Epithelial cell of esophagus (primary cell): ENCODE measurements around the gene ADCK2.
"Not testable (repeated sequence)": the region's sequence is repeated elsewhere in the genome, so short reads cannot be mapped to it uniquely, and the experiment has no call there.

Source experiments
- DNase-seq: peaks from one replicate; pipeline ENCODE4 v3.0.0; 2010; ENCODE audit warnings: low read depth
- H3K4me3 ChIP-seq: 2 replicates; pipeline ENCODE4 v1.5.1; 2011; ENCODE audit warnings: mild to moderate bottlenecking, low read length, control low read depth
- TF ChIP-seq, protein P1 (sequence below): IDR thresholded peaks from 2 replicates; pipeline ENCODE4 v1.5.1; 2011; ENCODE audit warnings: low read depth, mild to moderate bottlenecking, low read length, control low read depth, inconsistent platforms; ENCODE audit not compliant: insufficient read depth; ENCODE audit errors: missing control alignments

The ADCK2 gene

DNA sequence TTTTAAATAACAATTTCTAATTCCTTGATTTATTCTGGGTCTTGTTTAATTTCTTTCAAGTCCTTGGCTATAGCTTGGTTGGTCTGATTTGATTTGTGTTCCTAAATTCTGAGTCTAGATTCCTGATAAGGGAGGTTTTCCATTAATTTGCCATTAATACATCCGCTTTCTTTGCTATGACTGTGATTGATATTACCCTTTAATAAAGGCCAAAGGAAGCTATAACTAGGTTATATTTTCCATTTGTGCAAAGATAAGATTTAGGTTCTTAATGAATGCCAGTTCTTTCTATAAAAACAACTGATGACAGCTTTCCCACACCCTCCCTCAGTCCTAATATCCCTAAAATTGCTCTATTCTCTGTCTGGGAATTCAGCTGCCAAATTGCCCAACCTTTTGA, 52.0 kb downstream of the ADCK2 start:
- DNase-seq: no peak
- H3K4me3 ChIP-seq: no peak overlapping the region
- TF ChIP-seq, protein P1, sequence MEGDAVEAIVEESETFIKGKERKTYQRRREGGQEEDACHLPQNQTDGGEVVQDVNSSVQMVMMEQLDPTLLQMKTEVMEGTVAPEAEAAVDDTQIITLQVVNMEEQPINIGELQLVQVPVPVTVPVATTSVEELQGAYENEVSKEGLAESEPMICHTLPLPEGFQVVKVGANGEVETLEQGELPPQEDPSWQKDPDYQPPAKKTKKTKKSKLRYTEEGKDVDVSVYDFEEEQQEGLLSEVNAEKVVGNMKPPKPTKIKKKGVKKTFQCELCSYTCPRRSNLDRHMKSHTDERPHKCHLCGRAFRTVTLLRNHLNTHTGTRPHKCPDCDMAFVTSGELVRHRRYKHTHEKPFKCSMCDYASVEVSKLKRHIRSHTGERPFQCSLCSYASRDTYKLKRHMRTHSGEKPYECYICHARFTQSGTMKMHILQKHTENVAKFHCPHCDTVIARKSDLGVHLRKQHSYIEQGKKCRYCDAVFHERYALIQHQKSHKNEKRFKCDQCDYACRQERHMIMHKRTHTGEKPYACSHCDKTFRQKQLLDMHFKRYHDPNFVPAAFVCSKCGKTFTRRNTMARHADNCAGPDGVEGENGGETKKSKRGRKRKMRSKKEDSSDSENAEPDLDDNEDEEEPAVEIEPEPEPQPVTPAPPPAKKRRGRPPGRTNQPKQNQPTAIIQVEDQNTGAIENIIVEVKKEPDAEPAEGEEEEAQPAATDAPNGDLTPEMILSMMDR: no peak

DNA sequence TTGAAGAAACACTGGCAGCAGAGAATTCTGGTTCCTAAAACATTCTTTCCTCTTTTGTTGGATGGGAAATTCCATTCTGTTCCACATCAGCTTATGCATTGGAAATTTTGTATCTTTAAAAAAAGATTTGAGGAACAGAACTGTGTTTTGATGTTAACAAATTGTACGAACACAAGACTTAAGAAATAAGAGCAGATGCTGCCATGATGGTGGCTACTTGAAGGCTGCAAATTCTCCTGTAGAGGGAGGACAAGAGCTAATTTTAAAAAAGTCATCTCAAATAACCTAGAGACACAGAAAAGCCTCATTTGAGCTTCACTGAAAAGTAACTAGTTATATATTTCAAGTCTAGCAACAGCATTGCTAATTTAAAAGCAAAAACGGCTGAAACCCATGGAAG, 53.5 kb downstream of the ADCK2 start:
- TF ChIP-seq, protein P1: peak; percentile 37
- H3K4me3 ChIP-seq: no peak overlapping the region
- no peak for DNase-seq

DNA sequence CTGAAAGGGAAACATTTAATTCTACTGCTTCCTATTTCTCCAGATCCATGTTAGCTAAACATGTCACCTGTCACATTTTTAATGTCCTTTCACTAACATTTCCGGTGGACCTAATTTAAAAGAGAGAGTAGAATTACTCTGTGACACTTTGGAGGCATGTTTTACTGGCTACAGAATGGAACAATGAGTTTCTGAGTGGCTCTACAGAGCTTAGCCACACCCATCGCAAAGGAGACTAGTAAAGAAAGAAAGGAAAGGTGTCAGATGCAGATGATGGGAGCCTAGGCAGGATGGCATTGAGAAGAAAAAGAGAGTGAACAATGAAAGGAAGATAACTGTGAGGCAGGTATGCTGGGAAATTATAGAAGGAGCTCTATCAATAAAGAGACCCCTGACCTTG, 59.7 kb downstream of the ADCK2 start:
- no peak overlapping the region for H3K4me3 ChIP-seq
- no peak for DNase-seq
- TF ChIP-seq, protein P1: no peak

DNA sequence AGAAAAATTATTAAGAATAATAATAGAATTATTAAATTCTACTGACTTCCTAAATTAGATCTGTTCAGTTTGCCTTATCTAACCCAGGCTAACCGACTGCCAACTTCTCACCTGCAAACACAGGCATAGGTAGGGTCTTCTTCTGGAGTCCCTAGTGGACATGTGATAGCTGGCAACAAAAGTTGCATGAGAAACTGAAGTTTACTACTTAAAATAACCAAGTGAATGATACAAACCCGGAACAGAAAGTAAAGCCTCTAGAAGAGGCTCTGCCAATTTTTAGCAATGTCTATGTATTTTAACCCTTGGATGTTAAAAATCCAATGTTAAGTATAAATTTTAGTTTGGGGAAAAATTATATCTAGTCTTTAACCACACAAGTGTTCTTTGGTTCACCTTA, 61.4 kb downstream of the ADCK2 start:
- DNase-seq: no peak
- H3K4me3 ChIP-seq: no peak overlapping the region
- TF ChIP-seq, protein P1: no peak

DNA sequence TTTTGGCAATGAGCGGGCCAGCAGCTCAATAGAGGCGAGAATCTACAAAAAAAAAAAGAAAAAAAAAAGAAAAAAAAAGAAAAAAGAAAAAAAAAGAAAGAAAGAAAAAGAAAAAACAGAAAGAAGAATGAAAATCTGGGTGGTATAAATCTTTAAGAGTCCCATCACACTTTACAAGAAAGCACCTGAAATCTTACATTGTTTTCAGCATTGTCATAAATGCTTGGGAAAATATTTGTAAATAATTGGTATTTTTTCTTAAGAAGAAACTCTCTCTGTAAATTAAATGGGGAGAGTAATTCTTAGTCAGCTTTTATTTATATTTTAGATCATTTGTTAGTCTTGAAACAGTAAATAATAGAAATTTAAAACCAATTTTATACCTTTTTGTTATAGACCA, 62.0 kb downstream of the ADCK2 start:
- no peak for DNase-seq

DNA sequence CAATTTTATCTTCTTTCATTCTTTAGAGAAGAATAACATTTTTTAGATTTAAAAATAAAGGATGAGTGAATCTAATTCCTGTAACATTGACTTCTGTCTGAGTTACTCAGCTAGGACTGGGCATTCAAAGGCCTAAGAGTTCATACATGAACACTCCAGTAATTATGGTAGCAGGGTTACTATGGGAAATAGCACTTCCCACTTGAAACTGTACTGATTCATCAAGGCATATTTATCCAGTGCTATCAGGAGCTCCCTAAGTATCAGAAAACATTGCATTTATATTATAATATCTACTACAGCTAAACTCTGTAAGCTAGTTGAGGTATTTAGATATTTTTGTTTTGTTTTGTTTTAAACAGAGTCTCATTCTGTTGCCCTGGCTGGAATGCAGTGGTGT, 65.5 kb downstream of the ADCK2 start:
- DNase-seq: no peak
- TF ChIP-seq, protein P1: no peak
- no peak overlapping the region for H3K4me3 ChIP-seq

More for the DNA sequence above, 62.0 kb downstream of the ADCK2 start:
- TF ChIP-seq, protein P1: no peak
- H3K4me3 ChIP-seq: no peak overlapping the region

DNA sequence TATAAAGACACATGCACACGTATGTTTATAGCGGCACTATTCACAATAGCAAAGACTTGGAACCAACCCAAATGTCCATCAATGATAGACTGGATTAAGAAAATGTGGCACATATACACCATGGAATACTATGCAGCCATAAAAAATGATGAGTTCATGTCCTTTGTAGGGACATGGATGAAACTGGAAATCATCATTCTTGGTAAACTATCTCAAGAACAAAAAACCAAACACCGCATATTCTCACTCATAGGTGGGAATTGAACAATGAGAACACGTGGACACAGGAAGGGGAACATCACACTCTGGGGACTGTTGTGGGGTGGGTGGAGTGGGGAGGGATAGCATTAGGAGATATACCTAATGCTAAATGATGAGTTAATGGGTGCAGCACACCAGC, 70.5 kb downstream of the ADCK2 start:
- not testable (repeated sequence) for H3K4me3 ChIP-seq, DNase-seq

DNA sequence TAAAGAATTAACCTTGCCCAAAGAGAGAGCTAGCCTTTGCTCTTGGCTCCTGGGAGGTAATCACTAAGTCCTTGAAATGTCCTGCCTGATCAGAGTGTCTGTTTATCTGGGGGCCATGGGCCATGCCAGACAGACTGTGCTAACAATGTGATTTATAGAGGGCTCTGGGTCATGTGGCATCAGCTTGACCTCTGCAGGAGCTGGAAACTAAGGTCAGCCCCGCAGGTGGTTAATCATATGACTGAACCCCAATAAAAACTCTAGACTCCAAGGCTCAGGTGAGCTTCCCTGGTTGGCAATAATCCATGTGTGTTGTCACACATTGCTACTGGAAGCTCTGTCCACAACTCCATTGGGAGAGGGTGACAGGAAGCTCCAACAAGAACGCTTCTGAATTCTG, 71.3 kb downstream of the ADCK2 start:
- TF ChIP-seq, protein P1: no peak
- no peak overlapping the region for H3K4me3 ChIP-seq
- DNase-seq: no peak
